ENCODE results near the gene SEC61B. TPM values are rescaled to one million over a fixed set of nuclear protein-coding genes. Genes with fewer than 3 reads are reported as not detected.
"Not testable (repeated sequence)": the region's sequence is repeated elsewhere in the genome, so short reads cannot be mapped to it uniquely, and the experiment has no call there.

The SEC61B gene
- total RNA-seq, 6 experiments from 2014 or later = 85.1 to 158 (median 131) TPM

DNA sequence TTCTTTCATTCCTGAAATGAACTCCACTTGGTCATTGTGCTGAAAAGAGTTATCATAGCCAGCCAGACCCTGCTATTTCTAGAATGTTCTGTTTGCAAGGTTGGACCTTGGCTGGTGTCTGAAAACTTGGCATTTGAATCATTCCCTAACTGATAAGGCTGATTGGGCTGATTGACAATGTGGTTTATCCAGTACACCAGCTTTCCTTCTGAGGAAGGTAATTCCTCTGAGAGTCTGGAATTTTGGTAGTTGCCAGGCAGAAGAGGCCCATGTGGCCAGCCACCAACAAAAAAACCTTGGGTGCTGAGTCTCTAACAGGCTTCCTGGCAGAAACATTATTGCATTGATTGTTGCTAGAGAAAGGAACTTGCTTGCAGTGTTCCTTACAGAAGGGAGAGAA, 15.3 kb downstream of the SEC61B start:
- TF ChIP-seq, protein P1, sequence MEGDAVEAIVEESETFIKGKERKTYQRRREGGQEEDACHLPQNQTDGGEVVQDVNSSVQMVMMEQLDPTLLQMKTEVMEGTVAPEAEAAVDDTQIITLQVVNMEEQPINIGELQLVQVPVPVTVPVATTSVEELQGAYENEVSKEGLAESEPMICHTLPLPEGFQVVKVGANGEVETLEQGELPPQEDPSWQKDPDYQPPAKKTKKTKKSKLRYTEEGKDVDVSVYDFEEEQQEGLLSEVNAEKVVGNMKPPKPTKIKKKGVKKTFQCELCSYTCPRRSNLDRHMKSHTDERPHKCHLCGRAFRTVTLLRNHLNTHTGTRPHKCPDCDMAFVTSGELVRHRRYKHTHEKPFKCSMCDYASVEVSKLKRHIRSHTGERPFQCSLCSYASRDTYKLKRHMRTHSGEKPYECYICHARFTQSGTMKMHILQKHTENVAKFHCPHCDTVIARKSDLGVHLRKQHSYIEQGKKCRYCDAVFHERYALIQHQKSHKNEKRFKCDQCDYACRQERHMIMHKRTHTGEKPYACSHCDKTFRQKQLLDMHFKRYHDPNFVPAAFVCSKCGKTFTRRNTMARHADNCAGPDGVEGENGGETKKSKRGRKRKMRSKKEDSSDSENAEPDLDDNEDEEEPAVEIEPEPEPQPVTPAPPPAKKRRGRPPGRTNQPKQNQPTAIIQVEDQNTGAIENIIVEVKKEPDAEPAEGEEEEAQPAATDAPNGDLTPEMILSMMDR (IDR thresholded peaks at IDR 0.05) = no peak
- H3K27ac ChIP-seq = no peak overlapping the region
- H3K9me3 ChIP-seq = no peaks in the 10 kb centered on the region
- DNase-seq = no peak
- ATAC-seq = no peak
- intact Hi-C loops (cut with DNase I) = no loop called here
- peaks cover 0 to 2% (median 0%) of the 10 kb centered on the region in 4 donors for H3K36me3 ChIP-seq
- H3K4me3 ChIP-seq = no peak overlapping the region
- peaks cover 0 to 10% (median 0%) of the 10 kb centered on the region in 4 donors for H3K4me1 ChIP-seq
- no peaks in the 10 kb centered on the region for H3K27me3 ChIP-seq

DNA sequence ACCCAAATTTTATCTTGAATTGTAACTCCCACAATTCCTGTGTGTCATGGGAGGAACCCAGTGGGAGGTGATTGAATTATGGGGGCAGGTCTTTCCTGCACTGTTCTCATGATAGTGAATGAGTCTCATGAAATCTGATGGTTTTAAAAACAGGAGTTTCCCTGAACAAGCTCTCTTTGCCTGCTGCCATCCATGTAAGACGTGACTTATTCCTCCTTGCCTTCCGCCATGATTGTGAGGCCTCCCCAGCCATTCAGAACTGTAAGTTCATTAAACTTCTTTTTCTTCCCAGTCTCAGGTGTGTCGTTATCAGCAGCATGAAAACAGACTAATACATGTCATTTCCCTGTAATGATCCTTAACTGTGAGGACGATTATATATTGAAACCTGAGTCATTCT, 15.8 kb downstream of the SEC61B start:
- WGBS (ENCODE audit: insufficient coverage, low coverage, low lambda C conversion rate, missing lambda C conversion rate) = 97% methylated on average over 4 of the region's 4 CpGs
- DNase-seq; H3K36me3 ChIP-seq; H3K27me3 ChIP-seq; ATAC-seq; intact Hi-C loops (cut with DNase I); H3K4me3 ChIP-seq; H3K9me3 ChIP-seq; H3K27ac ChIP-seq: not testable (repeated sequence)
- peaks cover 0 to 10% (median 0%) of the 10 kb centered on the region in 4 donors for H3K4me1 ChIP-seq

DNA sequence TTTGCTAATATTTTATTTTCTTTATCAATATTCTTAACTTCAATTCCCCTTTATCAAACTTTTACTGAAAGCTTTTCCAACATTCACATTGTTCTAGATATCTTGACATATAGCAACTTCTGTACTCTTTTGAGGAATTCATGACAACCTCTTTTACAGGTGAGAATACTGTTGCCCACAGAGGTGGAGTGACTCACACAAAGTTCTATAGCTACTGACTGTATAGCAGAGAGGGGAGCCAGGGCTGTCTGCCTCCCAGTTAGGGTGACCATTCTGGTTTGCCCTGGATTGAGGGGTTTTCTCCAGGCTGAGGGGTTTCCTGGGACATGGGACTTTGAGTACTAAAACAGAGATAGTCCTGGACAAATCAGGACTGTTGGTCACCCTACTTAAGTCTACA, 16.2 kb downstream of the SEC61B start:
- TF ChIP-seq, protein P1 (IDR thresholded peaks at IDR 0.05) = no peak
- no peak for TF ChIP-seq POLR2A (IDR thresholded peaks at IDR 0.05)
- no peaks in the 10 kb centered on the region for H3K36me3 ChIP-seq
- no peak for ATAC-seq
- no peak overlapping the region for H3K4me3 ChIP-seq
- no peaks in the 10 kb centered on the region for H3K9me3 ChIP-seq
- peaks cover 0 to 10% (median 0%) of the 10 kb centered on the region in 4 donors for H3K4me1 ChIP-seq
- intact Hi-C loops (cut with DNase I) = no loop called here
- H3K27ac ChIP-seq = no peak overlapping the region
- H3K27me3 ChIP-seq = no peaks in the 10 kb centered on the region
- no peak for DNase-seq

DNA sequence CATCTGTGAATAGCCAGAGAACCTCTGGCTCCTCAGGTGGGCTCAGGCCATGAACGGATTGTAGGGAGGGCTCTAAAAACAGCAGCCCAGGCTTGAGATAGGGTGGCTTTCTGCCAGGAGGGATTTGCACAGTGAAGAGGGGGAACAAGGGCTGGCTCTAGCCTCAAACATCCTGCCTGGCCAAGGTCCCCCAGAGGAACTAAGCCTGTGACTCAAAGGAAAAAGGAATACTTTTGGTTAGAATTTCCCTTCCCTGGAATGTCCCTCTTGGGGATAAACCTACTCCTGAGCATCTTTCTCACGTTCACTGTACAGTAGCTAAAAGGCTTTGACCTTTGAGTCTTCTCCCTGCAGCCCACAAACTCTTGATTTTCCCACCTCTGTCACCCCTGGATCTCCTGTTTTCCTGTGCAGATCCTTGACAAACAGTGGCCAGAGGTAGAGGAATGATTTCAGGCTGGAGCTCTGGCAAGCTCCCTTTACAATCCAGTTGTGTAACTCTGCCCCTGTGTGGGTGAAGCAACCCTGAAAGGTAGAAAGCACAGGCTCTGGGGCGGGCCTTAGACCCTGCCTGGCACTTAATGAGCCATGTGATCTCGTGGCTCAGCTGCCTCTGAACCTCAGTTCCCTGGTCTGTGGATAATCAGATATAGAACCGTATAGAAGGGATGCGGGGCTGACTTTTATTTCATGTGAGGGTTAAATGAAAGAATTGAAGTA, 17.4 kb downstream of the SEC61B start:
- intact Hi-C loops (cut with DNase I) = no loop called here
- ATAC-seq (peak; percentile 92 to 99 (median 98)), DNase-seq (peak; percentile 52 to 80 (median 78))

DNA sequence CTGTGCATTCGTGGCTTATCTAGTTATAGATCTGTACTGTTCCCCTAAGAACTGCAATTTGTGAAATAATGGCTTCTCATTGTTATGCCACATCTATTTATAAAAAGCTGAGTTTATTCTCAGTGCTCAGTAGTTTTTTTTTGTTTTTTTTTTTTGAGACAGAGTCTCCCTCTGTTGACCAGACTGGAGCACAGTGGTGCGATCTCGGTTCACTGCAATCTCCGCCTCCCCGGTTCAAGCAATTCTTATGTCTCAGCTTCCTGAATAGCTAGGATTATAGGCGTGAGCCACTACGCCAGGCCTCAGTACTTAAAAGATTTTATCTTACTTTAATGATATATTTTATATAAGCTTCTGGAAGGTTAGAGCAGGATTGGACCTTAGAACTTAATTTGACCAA, 19.0 kb downstream of the SEC61B start:
- H3K9me3 ChIP-seq = no peaks in the 10 kb centered on the region
- H3K4me1 ChIP-seq = peaks cover 0 to 10% (median 0%) of the 10 kb centered on the region in 4 donors
- ATAC-seq (no peak), DNase-seq (no peak)
- H3K27me3 ChIP-seq = no peaks in the 10 kb centered on the region
- no peak overlapping the region for H3K4me3 ChIP-seq
- H3K27ac ChIP-seq = no peak overlapping the region
- intact Hi-C loops (cut with DNase I) = no loop called here
- H3K36me3 ChIP-seq = no peaks in the 10 kb centered on the region
- WGBS (ENCODE audit: insufficient coverage, low coverage, low lambda C conversion rate, missing lambda C conversion rate) = 91% methylated on average over 7 of the region's 7 CpGs
- TF ChIP-seq, protein P1 (IDR thresholded peaks at IDR 0.05) = no peak
- TF ChIP-seq POLR2A (IDR thresholded peaks at IDR 0.05) = no peak

More for the DNA sequence above, 17.4 kb downstream of the SEC61B start:
- Histone ChIP-seq H3K9me3 (no peaks in the 10 kb centered on the region), H3K4me1 (peaks cover 0 to 10% (median 0%) of the 10 kb centered on the region in 4 donors), H3K27me3 (no peaks in the 10 kb centered on the region), H3K27ac (peak overlapping the region in 1 of 3 donors; percentile 52), H3K4me3 (no peak overlapping the region), H3K36me3 (no peaks in the 10 kb centered on the region)
- TF ChIP-seq, protein P1 (IDR thresholded peaks at IDR 0.05) = no peak
- TF ChIP-seq POLR2A (IDR thresholded peaks at IDR 0.05) = no peak
- 31% methylated on average over 6 of the region's 6 CpGs for WGBS (ENCODE audit: insufficient coverage, low coverage, low lambda C conversion rate, missing lambda C conversion rate)

Data from right lobe of liver (tissue), 6 donors.